Activated naive CD8-positive, alpha-beta T cell treated with anti-CD3 and anti-CD28 coated beads, Interleukin-2, amount 10 ng/mL, durations not matched to agents 7 days and 5 days (primary cell): ENCODE measurements around the gene ERMP1. TPM values are rescaled to one million over a fixed set of nuclear protein-coding genes. Genes with fewer than 3 reads are reported as not detected.

Experiments used
- ATAC-seq: fragments of 150-1000 bp; cut with Tn5 transposase; one replicate; pipeline ENCODE4 v1.10.0; 2021; ENCODE audit warnings: low read depth, moderate library complexity
- POLR2A ChIA-PET: fragments of 350-600 bp; sonication (Branson Sonifier 250); formaldehyde crosslinking; loops from one replicate; lab custom pipeline; 2021; ENCODE audit warnings: antibody characterized with exemption; lab: Charles Lee
- DNase-seq: peaks from one replicate; pipeline ENCODE4 v3.0.0; 2021
- H3K27ac Mint-ChIP-seq: one replicate; pipeline ENCODE4 v1.8.0; 2022; ENCODE audit warnings: mild to moderate bottlenecking, mixed read lengths
- H3K27me3 Mint-ChIP-seq: one replicate; pipeline ENCODE4 v1.8.0; 2022; ENCODE audit warnings: mild to moderate bottlenecking, moderate library complexity, mixed read lengths
- H3K36me3 Mint-ChIP-seq: one replicate; pipeline ENCODE4 v1.8.0; 2021; ENCODE audit warnings: mild to moderate bottlenecking, mixed read lengths
- H3K4me1 Mint-ChIP-seq: one replicate; pipeline ENCODE4 v1.8.0; 2021; ENCODE audit warnings: mixed read lengths
- H3K4me3 Mint-ChIP-seq: one replicate; pipeline ENCODE4 v1.8.0; 2022; ENCODE audit warnings: mild to moderate bottlenecking, moderate library complexity, mixed read lengths
- H3K9me3 Mint-ChIP-seq: one replicate; pipeline ENCODE4 v1.8.0; 2021; ENCODE audit warnings: mixed read lengths
- total RNA-seq, 2 experiments: library from RNA; stranded (reverse); gene quantifications; one replicate each; pipeline ENCODE4 v1.2.3, GENCODE V29; 2021

ERMP1 gene
- total RNA-seq, 2 experiments from 2014 or later = 26.5 to 27.7 TPM

- no peak overlapping the region for H3K27ac Mint-ChIP-seq
- POLR2A ChIA-PET = no interaction called here
- H3K9me3 Mint-ChIP-seq = peaks cover 2% of the 10 kb centered on the region
- ATAC-seq (no peak), DNase-seq (no peak)
- peaks cover 2% of the 10 kb centered on the region for H3K4me1 Mint-ChIP-seq
- H3K36me3 Mint-ChIP-seq = peaks cover 40% of the 10 kb centered on the region
- H3K4me3 Mint-ChIP-seq = no peak overlapping the region
- no peaks in the 10 kb centered on the region for H3K27me3 Mint-ChIP-seq
These were observed 89.8 kb downstream of the ERMP1 start for GRCh38 chr9:5743109-5743508.

GRCh38 chr9:5736563-5737346 is 96.2 kb downstream of the ERMP1 start:
- peaks cover 2% of the 10 kb centered on the region for H3K4me1 Mint-ChIP-seq
- H3K36me3 Mint-ChIP-seq = peaks cover 43% of the 10 kb centered on the region
- no peak overlapping the region for H3K27ac Mint-ChIP-seq
- H3K4me3 Mint-ChIP-seq = no peak overlapping the region
- H3K27me3 Mint-ChIP-seq = no peaks in the 10 kb centered on the region
- POLR2A ChIA-PET = no interaction called here
- DNase-seq (no peak), ATAC-seq (no peak)
- no peaks in the 10 kb centered on the region for H3K9me3 Mint-ChIP-seq

- POLR2A ChIA-PET = interaction anchor here (0.6 kb wide), 1 partner anchor 109 kb away, joined by 3 read pairs; no protein-coding TSS in a partner anchor
- H3K9me3 Mint-ChIP-seq = no peaks in the 10 kb centered on the region
- DNase-seq (no peak), ATAC-seq (no peak)
- no peak overlapping the region for H3K4me3 Mint-ChIP-seq
- H3K4me1 Mint-ChIP-seq = no peaks in the 10 kb centered on the region
- no peak overlapping the region for H3K27ac Mint-ChIP-seq
- peaks cover 36% of the 10 kb centered on the region for H3K36me3 Mint-ChIP-seq
- no peaks in the 10 kb centered on the region for H3K27me3 Mint-ChIP-seq
These were observed 97.8 kb downstream of the ERMP1 start for GRCh38 chr9:5735072-5735471.

Other genes starting within 250 kb of the ERMP1 start
- gene RIC1, start 204.0 kb downstream of the ERMP1 start, total RNA-seq = 10 to 100 TPM; 20.7 to 21.4 TPM
- gene MLANA, start 57.8 kb upstream of the ERMP1 start, total RNA-seq = not detected
- gene RANBP6, start 182.5 kb upstream of the ERMP1 start, total RNA-seq = 10 to 100 TPM; 25.2 to 27.7 TPM